MM.1S (cell line): ENCODE measurements around the gene NINJ2.

Experiments used
- DNase-seq: peaks from one replicate; pipeline ENCODE4 v3.0.0-alpha.2; 2015
- H2AFZ ChIP-seq: fragments of 300-600 bp; sonication (generic); 2 replicates; pipeline ENCODE4 v1.6.0; 2016; ENCODE audit warnings: antibody characterized with exemption, low read length
- H3F3A ChIP-seq: fragments of 300-600 bp; sonication (generic); 2 replicates; pipeline ENCODE4 v1.6.1; 2016; ENCODE audit warnings: mild to moderate bottlenecking, antibody characterized with exemption, low read length, moderate library complexity, mixed read lengths; ENCODE audit not compliant: insufficient read depth
- H3K27ac ChIP-seq: fragments of 300-600 bp; sonication (generic); 2 replicates; pipeline ENCODE4 v1.5.1; 2016; ENCODE audit warnings: mild to moderate bottlenecking, low read length
- H3K27me3 ChIP-seq: fragments of 300-600 bp; sonication (generic); replicated peaks from 2 replicates; pipeline ENCODE4 v1.6.0; 2016; ENCODE audit warnings: low read length; ENCODE audit not compliant: insufficient read depth
- H3K36me3 ChIP-seq: fragments of 300-600 bp; sonication (generic); replicated peaks from 2 replicates; pipeline ENCODE4 v1.6.1; 2016; ENCODE audit warnings: mild to moderate bottlenecking, low read length, mixed read lengths; ENCODE audit not compliant: insufficient read depth
- H3K4me1 ChIP-seq: fragments of 300-600 bp; sonication (generic); 2 replicates; pipeline ENCODE4 v1.6.1; 2016; ENCODE audit warnings: low read length, mixed read lengths
- H3K4me2 ChIP-seq: fragments of 300-600 bp; sonication (generic); 2 replicates; pipeline ENCODE4 v1.6.0; 2016; ENCODE audit warnings: low read depth, low read length
- H3K4me3 ChIP-seq: fragments of 300-600 bp; sonication (generic); 2 replicates; pipeline ENCODE4 v1.5.1; 2016; ENCODE audit warnings: low read length, mixed read lengths
- H3K79me2 ChIP-seq: fragments of 300-600 bp; sonication (generic); 2 replicates; pipeline ENCODE4 v1.6.1; 2016; ENCODE audit warnings: mixed run types, low read length, mixed read lengths
- H3K9ac ChIP-seq: fragments of 300-600 bp; sonication (generic); 2 replicates; pipeline ENCODE4 v1.6.1; 2016; ENCODE audit warnings: low read length, mixed read lengths
- H3K9me2 ChIP-seq: fragments of 300-600 bp; sonication (generic); replicated peaks from 2 replicates; pipeline ENCODE4 v1.6.1; 2016; ENCODE audit warnings: mild to moderate bottlenecking, low read length, mixed read lengths; ENCODE audit not compliant: insufficient read depth
- H3K9me3 ChIP-seq: fragments of 300-600 bp; sonication (generic); replicated peaks from 2 replicates; pipeline ENCODE4 v1.6.1; 2016; ENCODE audit warnings: mild to moderate bottlenecking, low read length, mixed read lengths; ENCODE audit not compliant: insufficient read depth
- H4K20me1 ChIP-seq: fragments of 300-600 bp; sonication (generic); 2 replicates; pipeline ENCODE4 v1.6.1; 2016; ENCODE audit warnings: mild to moderate bottlenecking, low read length, moderate library complexity, mixed read lengths; ENCODE audit not compliant: insufficient read depth
- CTCF ChIP-seq: fragments of 300-600 bp; sonication (generic); IDR thresholded peaks from 2 replicates; pipeline ENCODE4 v1.5.1; 2016; ENCODE audit warnings: antibody characterized with exemption, low read length, mixed read lengths
- EZH2 ChIP-seq: fragments of 300-600 bp; sonication (generic); optimal IDR thresholded peaks from 2 replicates; pipeline ENCODE3; 2017; ENCODE audit warnings: low read depth, mild to moderate bottlenecking, antibody characterized with exemption, low read length, mixed read lengths
- EZH2phosphoT487 ChIP-seq: fragments of 300-600 bp; sonication (generic); IDR thresholded peaks from 2 replicates; pipeline ENCODE4 v1.6.1; 2018; ENCODE audit warnings: antibody characterized with exemption, low read length

The NINJ2 gene

DNA sequence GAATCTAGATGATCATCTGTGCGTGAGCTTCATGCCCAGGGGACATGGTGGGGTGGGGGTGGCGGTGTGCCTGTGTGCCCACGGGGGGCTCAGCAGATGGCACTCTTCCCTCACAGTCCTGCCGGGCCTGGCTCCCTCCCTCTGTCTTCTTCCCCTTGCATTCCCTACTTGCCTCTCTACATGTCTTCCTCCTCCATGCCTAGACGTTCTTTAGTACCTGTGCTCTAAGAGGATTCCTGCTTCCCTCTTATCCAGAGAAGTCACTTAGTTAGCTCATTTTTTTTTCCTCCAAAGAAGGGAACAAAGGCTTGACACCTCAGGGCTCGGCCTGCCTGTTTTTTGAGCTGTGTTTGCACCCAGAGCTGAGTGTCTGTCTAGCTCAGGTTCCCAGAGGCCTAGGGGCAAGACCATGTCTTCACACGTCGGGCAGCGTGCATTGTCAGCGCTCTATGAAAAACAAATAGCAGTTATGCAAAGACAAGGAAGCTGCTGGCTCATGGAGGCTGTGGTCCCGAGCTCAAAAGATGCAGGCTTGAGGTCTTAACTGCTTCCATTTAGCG is 48.8 kb downstream of the NINJ2 start:
- Histone ChIP-seq H3K27me3 (no peaks in the 10 kb centered on the region), H3K4me3 (no peak overlapping the region), H3K9me3 (no peaks in the 10 kb centered on the region), H3K79me2 (no peaks in the 10 kb centered on the region), H3K9ac (no peak overlapping the region), H4K20me1 (no peaks in the 10 kb centered on the region), H3F3A (no peaks in the 10 kb centered on the region), H3K27ac (no peak overlapping the region), H3K4me2 (no peak overlapping the region), H2AFZ (no peak overlapping the region), H3K36me3 (no peaks in the 10 kb centered on the region), H3K4me1 (peaks cover 5% of the 10 kb centered on the region), H3K9me2 (no peaks in the 10 kb centered on the region)
- no peak for TF ChIP-seq EZH2
- TF ChIP-seq CTCF = peak; percentile 27
- TF ChIP-seq EZH2phosphoT487 = no peak
- no peak for DNase-seq

- no peak overlapping the region for H3K4me2 ChIP-seq
- no peaks in the 10 kb centered on the region for H4K20me1 ChIP-seq
- H3K79me2 ChIP-seq = no peaks in the 10 kb centered on the region
- H3K4me1 ChIP-seq = peaks cover 5% of the 10 kb centered on the region
- no peaks in the 10 kb centered on the region for H3F3A ChIP-seq
- no peak overlapping the region for H3K4me3 ChIP-seq
- no peaks in the 10 kb centered on the region for H3K9me2 ChIP-seq
- no peak overlapping the region for H2AFZ ChIP-seq
- no peaks in the 10 kb centered on the region for H3K27me3 ChIP-seq
- no peaks in the 10 kb centered on the region for H3K36me3 ChIP-seq
- H3K9me3 ChIP-seq = no peaks in the 10 kb centered on the region
- no peak for DNase-seq
- no peak for TF ChIP-seq CTCF
- TF ChIP-seq EZH2phosphoT487 = no peak
- TF ChIP-seq EZH2 = no peak
- no peak overlapping the region for H3K9ac ChIP-seq
- H3K27ac ChIP-seq = no peak overlapping the region
Observed at GRCh38 chr12:613996-614395, 49.2 kb downstream of the NINJ2 start.

DNA sequence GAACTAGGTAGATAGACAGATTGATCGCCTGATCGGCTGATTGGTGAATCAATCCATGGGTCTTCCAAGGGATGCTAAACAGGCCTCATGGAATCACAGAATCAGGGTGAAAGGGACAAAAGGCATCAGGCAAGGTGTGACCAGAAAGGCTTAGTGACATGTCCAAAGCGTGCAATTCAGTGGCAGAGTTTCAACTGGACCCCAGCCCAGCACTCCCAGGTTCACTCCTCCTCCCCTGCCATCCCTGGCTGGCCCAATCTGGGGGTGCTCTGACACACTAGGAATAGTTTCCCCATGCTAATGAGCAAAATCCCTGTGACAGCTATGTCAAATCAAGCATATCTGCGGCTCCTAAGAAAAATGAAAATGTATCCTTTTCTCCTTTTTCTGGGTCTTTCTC is 50.4 kb downstream of the NINJ2 start:
- Histone ChIP-seq H3K9ac (no peak overlapping the region), H3K9me3 (no peaks in the 10 kb centered on the region), H3K4me1 (peaks cover 5% of the 10 kb centered on the region), H3K9me2 (no peaks in the 10 kb centered on the region), H3F3A (no peaks in the 10 kb centered on the region), H3K27me3 (no peaks in the 10 kb centered on the region), H3K27ac (no peak overlapping the region), H3K4me3 (no peak overlapping the region), H2AFZ (no peak overlapping the region), H3K4me2 (no peak overlapping the region), H3K36me3 (no peaks in the 10 kb centered on the region), H4K20me1 (no peaks in the 10 kb centered on the region), H3K79me2 (no peaks in the 10 kb centered on the region)
- no peak for DNase-seq
- TF ChIP-seq EZH2phosphoT487 (no peak), EZH2 (no peak), CTCF (no peak)
